Measurements from ENCODE around the gene CTNNA3.
"Not testable (repeated sequence)": the region's sequence is repeated elsewhere in the genome, so short reads cannot be mapped to it uniquely, and the experiment has no call there.

The CTNNA3 gene

GRCh38 chr10:67492317-67493019 lies 203.5 kb downstream of the CTNNA3 start:
- no peak for DNase-seq

- DNase-seq: no peak
These were observed 207.9 kb downstream of the CTNNA3 start for GRCh38 chr10:67487906-67488619.

DNA sequence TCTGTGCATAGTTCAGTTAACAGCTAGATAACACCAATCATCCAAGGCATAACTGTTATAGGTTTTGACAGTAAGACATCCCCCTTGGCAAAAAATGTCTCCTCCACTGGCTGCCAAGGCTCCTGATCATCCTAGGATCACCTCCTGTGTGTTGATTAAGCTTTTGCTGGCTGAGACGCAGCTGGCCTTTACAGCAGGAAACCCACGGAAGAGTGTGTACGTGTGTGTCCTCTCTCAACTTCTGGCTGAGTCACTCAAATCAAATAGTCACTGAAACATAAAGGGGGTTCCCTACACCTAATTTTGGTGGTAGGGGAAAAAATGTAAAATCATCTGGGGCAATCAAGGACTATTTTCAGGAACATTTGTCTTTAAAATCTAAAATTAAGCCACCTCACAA lies 208.8 kb downstream of the CTNNA3 start:
- no peak for DNase-seq

DNA sequence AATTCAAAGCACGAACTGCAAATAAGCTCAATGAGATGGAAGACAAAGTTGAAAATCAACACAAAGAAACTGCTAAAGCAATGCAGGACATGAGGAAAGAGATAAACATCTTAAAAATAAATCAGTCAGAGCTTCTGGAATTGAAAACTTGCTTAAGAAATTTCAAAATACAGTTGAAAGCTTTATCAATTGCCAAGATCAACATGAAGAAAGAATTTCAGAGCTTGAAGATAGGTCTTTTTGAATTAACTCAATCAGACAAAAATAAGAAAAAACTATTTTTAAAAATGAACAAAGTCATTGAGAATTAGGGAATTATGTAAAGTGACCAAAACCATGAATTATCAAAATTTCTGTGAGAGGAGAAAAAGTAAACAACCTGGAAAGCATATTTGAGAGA lies 218.1 kb downstream of the CTNNA3 start:
- DNase-seq: no peak

- no peak for DNase-seq
These were observed 219.8 kb downstream of the CTNNA3 start for GRCh38 chr10:67476201-67476600.

GRCh38 chr10:67473850-67474633 lies 222.0 kb downstream of the CTNNA3 start:
- DNase-seq: no peak

GRCh38 chr10:67471022-67471421 lies 225.0 kb downstream of the CTNNA3 start:
- no peak for DNase-seq

DNA sequence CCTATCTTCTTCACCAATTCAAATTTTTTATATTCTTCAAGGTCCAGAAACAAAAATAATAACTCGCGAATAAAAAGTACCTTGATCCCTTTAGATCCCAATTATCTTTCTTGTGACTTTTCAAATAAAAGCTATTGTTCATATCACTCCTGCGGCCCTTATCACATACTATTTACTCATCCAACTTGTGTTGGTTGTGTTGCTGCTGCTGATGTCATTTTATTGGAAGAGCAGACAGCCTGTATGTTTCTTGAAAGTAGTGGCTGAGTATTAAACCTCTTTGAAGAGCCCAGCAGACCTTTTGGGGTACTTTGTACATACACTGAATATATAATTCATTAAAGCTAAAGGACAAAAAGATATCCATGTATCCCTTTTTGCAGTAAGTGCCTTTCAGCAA lies 231.7 kb downstream of the CTNNA3 start:
- DNase-seq: no peak

DNA sequence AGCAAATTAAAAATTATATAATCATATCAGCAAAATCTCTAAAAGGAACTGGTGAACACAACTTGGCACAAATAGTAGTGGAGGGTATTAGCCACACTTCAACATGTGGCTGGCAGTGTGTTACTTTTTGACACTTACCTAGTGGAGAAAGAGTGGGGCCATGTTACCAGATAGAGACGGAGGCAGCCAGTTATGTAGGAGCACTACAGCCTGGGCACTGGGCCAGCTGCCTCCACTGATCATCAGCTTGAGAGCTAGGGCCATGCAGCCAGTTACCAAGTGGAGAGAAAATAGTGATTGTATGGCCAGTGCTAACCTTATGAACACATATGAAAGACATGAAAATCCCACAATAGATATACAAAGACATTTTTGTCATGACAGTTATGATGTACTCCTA lies 243.1 kb downstream of the CTNNA3 start:
- no peak for DNase-seq

DNA sequence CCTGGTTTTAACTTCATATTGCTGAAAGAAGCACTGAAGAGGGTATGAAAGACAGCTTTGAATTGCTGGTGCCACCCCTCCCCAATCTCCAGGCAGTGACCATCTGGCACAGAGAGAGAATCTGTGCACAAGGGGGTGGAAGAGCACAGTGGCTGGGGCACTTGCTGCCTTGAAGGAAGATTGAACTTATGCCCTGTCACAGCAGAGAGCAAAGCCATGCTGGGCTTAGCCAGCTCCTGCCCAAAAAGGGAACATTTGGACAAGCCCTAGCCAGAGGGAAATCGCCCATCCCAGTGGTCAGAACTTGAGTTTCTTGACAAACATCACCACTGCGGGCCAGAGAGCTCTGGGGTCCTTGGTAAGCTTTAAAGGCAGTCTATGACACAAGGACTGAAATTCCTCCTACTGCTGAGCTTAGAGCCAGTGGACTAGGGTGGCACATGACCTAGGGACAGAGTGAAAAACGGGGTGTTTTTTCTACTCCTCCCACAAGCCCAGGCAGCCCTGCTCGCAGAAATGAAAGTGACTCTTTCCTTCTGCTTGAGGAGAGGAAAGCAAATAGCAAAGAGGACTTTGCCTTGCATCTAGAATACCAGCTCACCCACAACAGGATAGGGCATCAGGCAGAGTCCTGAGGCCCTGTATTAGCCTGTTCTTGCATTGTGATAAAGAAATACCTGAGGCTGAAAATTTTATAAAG lies 257.2 kb downstream of the CTNNA3 start:
- no peak for DNase-seq

DNA sequence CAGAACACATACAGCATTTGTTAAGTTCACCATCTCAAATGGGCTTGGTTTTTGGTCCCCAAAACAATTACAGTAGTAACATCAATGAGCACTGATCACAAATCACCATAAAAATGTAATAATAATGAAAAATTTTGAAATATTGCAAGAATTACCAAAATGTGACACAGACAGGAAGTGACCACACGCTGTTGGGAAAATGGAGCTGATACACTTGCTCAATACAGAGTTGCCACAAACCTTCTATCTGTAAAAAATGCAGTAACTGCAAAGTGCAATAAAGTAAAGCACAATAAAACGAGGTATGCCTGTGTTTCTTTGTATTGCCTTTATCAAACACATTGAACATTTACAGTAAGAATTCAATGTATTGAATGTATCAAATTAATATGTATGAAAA lies 262.7 kb downstream of the CTNNA3 start:
- DNase-seq: no peak

DNA sequence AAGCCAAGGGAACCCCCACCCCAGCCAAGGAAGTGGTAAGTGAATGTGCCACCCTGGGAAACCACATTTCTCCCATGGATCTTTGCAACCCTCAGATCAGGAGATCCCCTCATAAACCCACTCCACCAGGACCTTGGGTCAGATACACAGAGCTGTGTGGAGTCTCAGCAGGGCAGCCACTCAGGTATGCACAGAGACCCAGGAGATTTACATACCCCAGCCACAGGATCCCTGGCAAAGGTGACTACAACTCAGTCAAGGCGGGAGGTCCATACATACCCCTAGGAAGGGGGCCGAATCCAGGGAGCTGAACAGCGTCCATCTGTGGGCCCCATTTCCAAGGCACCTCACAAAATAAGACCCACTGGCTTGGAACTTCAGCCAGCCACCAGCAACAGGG lies 293.4 kb downstream of the CTNNA3 start:
- DNase-seq: no peak

- no peak for DNase-seq
These were observed 294.3 kb downstream of the CTNNA3 start for GRCh38 chr10:67401711-67402110.

- not testable (repeated sequence) for DNase-seq
These were observed 309.0 kb downstream of the CTNNA3 start for GRCh38 chr10:67386841-67387533.

GRCh38 chr10:67386260-67386659 lies 309.7 kb downstream of the CTNNA3 start:
- DNase-seq: no peak

DNA sequence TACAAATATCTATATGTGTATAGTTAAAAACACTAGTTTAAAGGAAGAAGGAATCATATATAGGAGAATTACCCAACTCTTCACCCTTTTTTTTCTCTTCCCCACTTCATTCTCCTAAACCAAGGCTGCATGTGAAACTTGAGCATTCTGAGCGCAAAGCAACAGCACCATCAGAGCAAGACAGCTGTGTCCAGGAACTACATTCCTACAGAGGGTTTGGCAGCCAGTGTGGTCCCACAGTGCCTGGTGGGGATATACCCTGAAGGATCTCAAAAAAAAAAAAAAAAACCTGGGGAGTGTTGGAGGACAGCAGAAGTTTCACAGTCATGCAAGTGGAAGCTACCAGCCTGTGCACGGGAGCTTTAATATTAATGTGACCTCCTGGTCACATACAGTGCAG lies 310.4 kb downstream of the CTNNA3 start:
- no peak for DNase-seq

GRCh38 chr10:67385089-67385488 lies 310.9 kb downstream of the CTNNA3 start:
- DNase-seq: no peak

GRCh38 chr10:67331121-67331910 lies 364.7 kb downstream of the CTNNA3 start:
- DNase-seq: no peak

DNA sequence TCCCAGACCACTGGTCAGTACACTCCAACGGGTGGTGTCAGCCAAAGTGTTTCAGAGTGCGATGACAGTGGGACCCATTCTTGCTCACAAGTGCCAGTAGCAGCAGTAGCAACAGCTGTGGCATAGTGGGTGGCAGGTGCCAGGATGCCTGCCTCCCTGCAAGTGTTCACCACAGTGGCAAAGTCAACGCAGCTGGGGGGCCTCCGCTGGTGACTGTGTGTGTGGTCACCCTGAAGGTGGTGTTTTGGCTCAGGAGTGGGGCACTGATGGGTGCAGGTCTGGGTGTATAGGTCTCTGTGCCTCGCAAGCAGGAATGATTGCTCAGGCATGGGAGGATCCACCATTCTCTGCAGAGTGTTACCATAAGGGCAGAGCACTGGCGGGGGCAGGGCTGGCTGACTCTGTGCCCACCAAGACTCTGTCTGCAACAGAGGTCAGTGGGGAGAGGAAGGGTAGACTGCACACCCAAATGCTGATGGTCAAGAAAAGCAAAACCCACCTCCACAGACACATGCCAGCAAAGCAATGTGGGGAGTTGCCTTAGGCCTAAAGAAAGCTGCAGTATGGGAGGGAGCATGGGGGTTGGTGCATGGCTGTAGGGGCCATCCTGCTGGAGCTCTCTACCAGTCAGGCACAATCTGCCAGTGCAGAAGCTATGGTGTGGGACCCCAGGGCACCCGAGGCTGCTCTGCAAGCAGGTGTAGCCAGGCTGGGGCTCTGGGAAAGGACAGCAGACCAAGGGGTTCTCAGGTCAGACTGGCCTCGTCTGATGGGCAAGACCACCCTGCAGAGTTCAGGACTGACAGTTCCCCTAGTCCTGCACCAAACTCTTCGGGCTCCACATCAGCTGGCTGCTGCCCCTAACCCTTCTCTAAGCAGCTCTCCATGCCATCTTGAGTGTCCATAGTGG lies 368.1 kb downstream of the CTNNA3 start:
- DNase-seq: no peak

DNA sequence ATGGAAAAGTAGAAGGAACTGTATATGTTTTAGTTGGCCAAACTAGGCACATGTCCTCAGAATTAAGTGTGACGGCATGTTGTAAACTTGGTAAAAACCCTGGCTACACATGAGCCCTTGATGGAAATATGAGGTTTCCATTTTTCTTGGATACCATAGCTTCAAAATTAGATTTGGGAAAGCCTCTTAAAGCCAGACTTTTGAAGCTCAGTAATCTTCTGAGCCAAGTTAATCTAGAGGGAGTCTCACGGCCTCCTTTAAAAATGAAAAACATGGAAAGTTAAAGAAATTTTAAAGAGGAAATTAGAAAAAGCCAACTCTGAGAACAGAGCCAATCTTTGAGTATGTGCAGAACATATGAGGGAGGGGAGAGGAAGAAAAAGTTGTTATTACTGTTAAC lies 376.0 kb downstream of the CTNNA3 start:
- no peak for DNase-seq

- no peak for DNase-seq
These were observed 387.1 kb downstream of the CTNNA3 start for GRCh38 chr10:67308912-67309311.
